ENCODE results near the gene CLDN6. TPM values are rescaled to one million over a fixed set of nuclear protein-coding genes. Genes with fewer than 3 reads are reported as not detected.
A peak's percentile ranks its signal among the peaks of the same experiment; 100 is the strongest.

The CLDN6 gene
- total RNA-seq, 2 experiments from 2014 or later: not detected

- intact Hi-C loops (cut with micrococcal nuclease): loop anchor here (5.0 kb wide), 1 partner anchor 74 kb away; no protein-coding TSS in a partner anchor
- ChIA-PET CTCF (interaction anchor here (0.8 to 1.9 kb wide), 6 partner anchors 9 to 79 kb away, joined by 3 to 7 read pairs (median 3); no protein-coding TSS in a partner anchor), POLR2A (interaction anchor here (1.1 to 1.3 kb wide), 3 partner anchors 9 to 40 kb away, joined by 3 to 4 read pairs (median 3); no protein-coding TSS in a partner anchor)
- no peak for DNase-seq
- peaks cover 18% of the 10 kb centered on the region for H3K36me3 Mint-ChIP-seq
- no peaks in the 10 kb centered on the region for H3K9me3 Mint-ChIP-seq
- H3K4me3 Mint-ChIP-seq: peak overlapping the region; percentile 87
- H3K27ac Mint-ChIP-seq: peak overlapping the region; percentile 81
- no peaks in the 10 kb centered on the region for H3K27me3 Mint-ChIP-seq
- H3K4me1 Mint-ChIP-seq (ENCODE audit: low read depth): peaks cover 15% of the 10 kb centered on the region
These were observed 36.6 kb downstream of the CLDN6 start for GRCh38 chr16:2981177-2981898.

GRCh38 chr16:2980227-2981176 lies 37.5 kb downstream of the CLDN6 start, which contains the start of gene PKMYT1:
TSS of gene PKMYT1 (minus strand) at chr16:2980446. CDS start at chr16:2979657, 789 bp downstream.
- Mint-ChIP-seq H3K9me3 (no peaks in the 10 kb centered on the region), H3K4me3 (peak within 1 kb of the TSS; percentile 87), H3K27me3 (no peaks in the 10 kb centered on the region), H3K27ac (peak within 1 kb of the TSS; percentile 81), H3K4me1 (ENCODE audit: low read depth) (peaks cover 15% of the 10 kb centered on the region), H3K36me3 (peaks cover 24% of the 10 kb centered on the region)
- CTCF ChIA-PET: interaction anchor here (0.7 to 1.9 kb wide), 7 partner anchors 8 to 79 kb away, joined by 3 to 7 read pairs (median 3); no protein-coding TSS in a partner anchor
- intact Hi-C loops (cut with micrococcal nuclease): loop anchor here (1.0 to 5.0 kb wide), 2 partner anchors 11 to 73 kb away; partner anchors contain the start of gene PAQR4
- POLR2A ChIA-PET: interaction anchor here (0.6 to 1.7 kb wide), 7 partner anchors 8 to 41 kb away, joined by 3 to 14 read pairs (median 3); partner anchors contain the start of gene PAQR4
- DNase-seq: peak; percentile 96

DNA sequence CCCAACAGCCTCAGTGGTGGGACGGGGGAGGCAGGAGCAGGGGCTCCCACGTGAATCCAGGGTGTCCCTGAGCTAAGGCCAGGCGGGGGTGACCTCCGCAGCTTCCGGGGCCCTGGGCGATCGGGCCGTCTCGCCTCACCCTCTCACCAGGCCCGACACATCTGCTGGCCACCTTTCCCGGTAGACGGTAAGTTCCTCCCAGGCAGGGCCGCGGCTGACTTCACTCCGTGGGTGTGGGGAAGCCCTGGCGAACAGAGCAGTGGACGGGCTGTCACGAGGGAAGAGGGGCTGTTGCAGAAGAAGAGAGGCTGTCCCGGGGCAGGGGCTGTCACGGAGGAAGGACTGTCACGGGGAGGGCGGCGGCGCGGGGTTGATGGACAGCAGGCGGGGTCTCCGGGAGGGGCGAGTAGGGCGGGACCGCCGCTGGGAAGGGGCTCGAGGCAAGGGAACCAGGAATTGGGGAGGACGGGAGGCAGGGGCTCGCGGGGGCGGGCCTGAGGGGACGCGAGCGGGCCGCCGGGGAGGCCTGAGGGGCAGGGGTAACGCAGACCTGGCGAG lies 38.2 kb downstream of the CLDN6 start:
- Mint-ChIP-seq H3K9me3 (no peaks in the 10 kb centered on the region), H3K4me1 (ENCODE audit: low read depth) (peaks cover 15% of the 10 kb centered on the region), H3K4me3 (peak overlapping the region; percentile 87), H3K27ac (peak overlapping the region; percentile 56), H3K36me3 (peaks cover 27% of the 10 kb centered on the region), H3K27me3 (no peaks in the 10 kb centered on the region)
- intact Hi-C loops (cut with micrococcal nuclease): loop anchor here (1.0 to 5.0 kb wide), 2 partner anchors 10 to 72 kb away; partner anchors contain the start of gene PAQR4
- DNase-seq: peak; percentile 52
- POLR2A ChIA-PET: interaction anchor here (0.7 to 1.7 kb wide), 2 partner anchors 8 to 10 kb away, joined by 3 to 14 read pairs; partner anchors contain the start of gene PAQR4
- CTCF ChIA-PET: interaction anchor here (1.6 to 2.0 kb wide), 3 partner anchors 10 to 48 kb away, joined by 7 to 11 read pairs (median 7); partner anchors contain the start of gene PAQR4

DNA sequence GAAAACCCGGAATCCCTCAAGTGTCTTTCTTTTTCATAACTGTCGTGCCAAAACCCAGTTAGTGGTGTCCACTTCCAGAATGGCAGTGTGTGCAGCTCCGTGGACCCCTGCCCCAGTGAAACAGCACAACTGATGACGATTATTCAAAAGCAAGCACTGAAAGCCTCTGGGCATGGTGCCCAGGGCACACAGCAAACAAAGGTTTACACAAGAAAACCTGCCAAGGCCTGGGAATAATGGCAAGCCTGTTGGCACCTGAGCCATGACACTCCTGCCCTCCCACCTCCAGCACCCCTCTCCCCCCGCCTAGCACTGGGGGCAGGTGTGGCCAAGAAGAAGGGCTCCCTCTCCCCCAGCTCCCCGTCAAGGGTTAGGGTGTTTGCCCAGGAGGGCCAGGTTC lies 40.5 kb downstream of the CLDN6 start:
- POLR2A ChIA-PET: no interaction called here
- intact Hi-C loops (cut with micrococcal nuclease): no loop called here
- Mint-ChIP-seq H3K27me3 (no peaks in the 10 kb centered on the region), H3K4me1 (ENCODE audit: low read depth) (peaks cover 11% of the 10 kb centered on the region), H3K36me3 (peaks cover 35% of the 10 kb centered on the region), H3K27ac (no peak overlapping the region), H3K4me3 (no peak overlapping the region), H3K9me3 (no peaks in the 10 kb centered on the region)
- no peak for DNase-seq
- CTCF ChIA-PET: interaction anchor here (1.4 to 2.0 kb wide), 2 partner anchors 8 to 14 kb away, joined by 4 to 11 read pairs; partner anchors contain the start of genes KREMEN2 and PAQR4

GRCh38 chr16:2976673-2977072 lies 41.3 kb downstream of the CLDN6 start:
- no peak overlapping the region for H3K27ac Mint-ChIP-seq
- no peak overlapping the region for H3K4me3 Mint-ChIP-seq
- CTCF ChIA-PET: no interaction called here
- peaks cover 41% of the 10 kb centered on the region for H3K36me3 Mint-ChIP-seq
- no peak for DNase-seq
- POLR2A ChIA-PET: no interaction called here
- H3K4me1 Mint-ChIP-seq (ENCODE audit: low read depth): peaks cover 15% of the 10 kb centered on the region
- H3K9me3 Mint-ChIP-seq: no peaks in the 10 kb centered on the region
- no peaks in the 10 kb centered on the region for H3K27me3 Mint-ChIP-seq
- intact Hi-C loops (cut with micrococcal nuclease): no loop called here

DNA sequence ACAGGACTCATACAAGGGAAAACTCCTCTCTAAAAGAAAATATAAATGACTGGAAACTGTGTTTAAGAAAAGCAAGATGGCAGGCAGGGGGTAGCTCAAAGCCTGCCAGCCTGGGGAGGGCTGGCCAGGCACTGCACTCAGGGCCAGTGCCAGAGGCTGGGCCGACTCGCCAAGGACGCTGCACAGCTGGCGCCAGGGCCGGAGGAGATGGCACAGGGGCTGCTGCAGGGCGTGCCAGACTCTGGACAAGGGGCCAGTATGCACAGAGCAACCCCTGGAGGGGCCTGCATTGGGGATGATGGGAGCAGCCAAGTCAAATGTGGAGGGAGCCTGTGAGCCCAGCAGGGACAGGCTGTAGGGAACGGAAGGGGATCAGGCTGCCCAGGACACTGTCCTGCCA lies 41.8 kb downstream of the CLDN6 start:
- POLR2A ChIA-PET: no interaction called here
- H3K4me3 Mint-ChIP-seq: no peak overlapping the region
- peaks cover 42% of the 10 kb centered on the region for H3K36me3 Mint-ChIP-seq
- H3K4me1 Mint-ChIP-seq (ENCODE audit: low read depth): peaks cover 15% of the 10 kb centered on the region
- no peak overlapping the region for H3K27ac Mint-ChIP-seq
- no peaks in the 10 kb centered on the region for H3K27me3 Mint-ChIP-seq
- CTCF ChIA-PET: no interaction called here
- intact Hi-C loops (cut with micrococcal nuclease): no loop called here
- DNase-seq: no peak
- no peaks in the 10 kb centered on the region for H3K9me3 Mint-ChIP-seq

DNA sequence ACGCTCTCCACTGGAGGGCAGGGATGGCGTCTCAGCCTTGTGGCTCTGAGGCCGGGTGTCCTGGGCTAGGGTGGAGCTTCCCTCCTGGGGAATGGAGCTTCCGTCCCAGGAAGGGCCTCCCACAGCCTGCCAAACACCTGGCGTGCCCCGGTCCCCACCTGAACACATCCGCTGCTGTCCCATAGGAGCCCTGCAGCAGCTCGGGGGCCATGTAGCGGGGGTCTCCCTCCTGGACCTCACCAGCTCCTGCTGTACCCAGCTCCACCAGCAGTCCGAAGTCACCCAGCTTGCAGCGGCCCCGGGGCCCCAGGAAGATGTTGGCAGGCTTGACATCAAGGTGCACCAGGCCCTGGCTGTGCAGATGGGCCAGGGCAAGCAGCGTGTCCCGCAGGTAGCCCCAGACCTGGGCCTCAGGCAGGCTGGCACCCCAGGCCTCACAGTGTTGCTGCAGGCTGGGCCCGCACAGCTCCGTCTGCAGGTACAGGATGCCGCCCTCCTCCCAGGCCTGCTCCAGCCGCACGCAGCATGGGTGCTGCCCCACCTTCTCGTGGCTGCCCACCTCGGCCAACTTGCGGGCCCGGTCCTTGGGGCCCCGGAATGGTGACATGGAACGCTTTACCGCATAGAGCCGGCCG lies 42.7 kb downstream of the CLDN6 start:
- H3K9me3 Mint-ChIP-seq: no peaks in the 10 kb centered on the region
- no peak overlapping the region for H3K27ac Mint-ChIP-seq
- CTCF ChIA-PET: interaction anchor here (1.0 kb wide), 1 partner anchor 53 kb away, joined by 3 read pairs; no protein-coding TSS in a partner anchor
- POLR2A ChIA-PET: no interaction called here
- H3K27me3 Mint-ChIP-seq: no peaks in the 10 kb centered on the region
- H3K4me1 Mint-ChIP-seq (ENCODE audit: low read depth): peaks cover 21% of the 10 kb centered on the region
- H3K36me3 Mint-ChIP-seq: peaks cover 49% of the 10 kb centered on the region
- intact Hi-C loops (cut with micrococcal nuclease): no loop called here
- no peak overlapping the region for H3K4me3 Mint-ChIP-seq
- DNase-seq: no peak

GRCh38 chr16:2974319-2975056 lies 43.5 kb downstream of the CLDN6 start:
- POLR2A ChIA-PET: interaction anchor here (0.7 kb wide), 1 partner anchor 234 kb away, joined by 3 read pairs; no protein-coding TSS in a partner anchor
- no peaks in the 10 kb centered on the region for H3K9me3 Mint-ChIP-seq

DNA sequence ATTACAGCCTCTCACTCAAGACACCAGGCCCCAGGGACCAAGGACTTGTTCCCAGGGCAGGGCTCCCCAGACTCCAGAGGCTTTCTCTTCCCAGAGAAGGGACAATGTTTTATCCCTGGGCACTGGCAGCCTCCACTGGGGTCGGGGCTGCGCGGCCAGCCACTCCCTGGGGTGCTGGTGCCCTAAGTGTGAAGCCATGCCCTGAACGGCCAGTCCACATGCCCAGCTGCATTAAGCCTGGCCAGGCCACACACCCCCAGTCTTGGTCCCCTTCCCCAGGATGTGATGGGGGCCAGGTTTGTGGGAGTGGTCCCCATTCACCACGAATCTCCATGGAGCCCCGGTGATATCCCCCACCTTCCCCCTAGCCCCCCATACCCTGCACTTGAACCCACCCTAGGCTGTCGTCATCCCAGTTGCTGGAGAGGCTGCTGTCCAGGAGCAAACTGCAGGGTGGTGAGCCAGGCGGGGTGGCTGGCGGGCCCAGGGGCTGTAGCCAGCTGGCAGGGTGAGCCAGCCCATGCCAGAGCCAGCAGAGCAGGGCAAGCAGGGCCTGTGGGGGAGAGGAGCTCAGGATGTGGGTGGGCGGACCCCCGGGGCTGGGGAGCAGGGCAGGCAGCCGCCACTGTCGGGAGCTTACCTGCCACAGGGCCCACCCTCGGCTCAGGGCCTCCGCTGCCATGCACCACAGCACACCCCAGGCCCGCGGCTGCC lies 44.2 kb downstream of the CLDN6 start:
- ChIA-PET POLR2A (interaction anchor here (0.5 to 0.7 kb wide), 2 partner anchors 60 to 233 kb away, joined by 3 read pairs; no protein-coding TSS in a partner anchor), CTCF (interaction anchor here (1.1 kb wide), 1 partner anchor 55 kb away, joined by 3 read pairs; no protein-coding TSS in a partner anchor)
- Mint-ChIP-seq H3K27me3 (no peaks in the 10 kb centered on the region), H3K4me3 (no peak overlapping the region), H3K27ac (no peak overlapping the region), H3K4me1 (ENCODE audit: low read depth) (peaks cover 17% of the 10 kb centered on the region), H3K9me3 (no peaks in the 10 kb centered on the region), H3K36me3 (peaks cover 43% of the 10 kb centered on the region)
- DNase-seq: no peak
- intact Hi-C loops (cut with micrococcal nuclease): no loop called here

More at GRCh38 chr16:2974319-2975056, 43.5 kb downstream of the CLDN6 start:
- Mint-ChIP-seq H3K27ac (no peak overlapping the region), H3K4me1 (ENCODE audit: low read depth) (peaks cover 18% of the 10 kb centered on the region), H3K4me3 (no peak overlapping the region), H3K27me3 (no peaks in the 10 kb centered on the region), H3K36me3 (peaks cover 46% of the 10 kb centered on the region)
- DNase-seq: no peak
- intact Hi-C loops (cut with micrococcal nuclease): no loop called here
- CTCF ChIA-PET: interaction anchor here (0.7 to 1.0 kb wide), 2 partner anchors 54 to 57 kb away, joined by 3 read pairs; no protein-coding TSS in a partner anchor

GRCh38 chr16:2973093-2973492 lies 44.9 kb downstream of the CLDN6 start:
- H3K27me3 Mint-ChIP-seq: peaks cover 6% of the 10 kb centered on the region
- no peak overlapping the region for H3K4me3 Mint-ChIP-seq
- ChIA-PET CTCF (interaction anchor here (0.9 to 1.1 kb wide), 3 partner anchors 9 to 55 kb away, joined by 3 read pairs; no protein-coding TSS in a partner anchor), POLR2A (interaction anchor here (0.5 kb wide), 1 partner anchor 61 kb away, joined by 3 read pairs; no protein-coding TSS in a partner anchor)
- H3K36me3 Mint-ChIP-seq: peaks cover 40% of the 10 kb centered on the region
- no peak for DNase-seq
- H3K9me3 Mint-ChIP-seq: no peaks in the 10 kb centered on the region
- intact Hi-C loops (cut with micrococcal nuclease): no loop called here
- H3K4me1 Mint-ChIP-seq (ENCODE audit: low read depth): peaks cover 22% of the 10 kb centered on the region
- H3K27ac Mint-ChIP-seq: no peak overlapping the region
